ENCODE results near the gene SLC31A1. TPM values are rescaled to one million over a fixed set of nuclear protein-coding genes. Genes with fewer than 3 reads are reported as not detected.

Gene SLC31A1
- total and polyA plus RNA-seq, 2 of the 13 experiments (the other 11 are each of a cell fraction or from before 2014, with no cell fraction given), result 62.9 to 70.0 TPM

GRCh38 chr9:113221003-113221799 lies at the start of gene SLC31A1, which contains the start of gene FKBP15 (continued):
- no peak for TF ChIP-seq NFRKB (IDR thresholded peaks at IDR 0.05)
- no peak for TF ChIP-seq ZNF530 (CRISPR knock-in tag; IDR thresholded peaks at IDR 0.05; ENCODE audit: low read depth)
- TF ChIP-seq, protein P1, sequence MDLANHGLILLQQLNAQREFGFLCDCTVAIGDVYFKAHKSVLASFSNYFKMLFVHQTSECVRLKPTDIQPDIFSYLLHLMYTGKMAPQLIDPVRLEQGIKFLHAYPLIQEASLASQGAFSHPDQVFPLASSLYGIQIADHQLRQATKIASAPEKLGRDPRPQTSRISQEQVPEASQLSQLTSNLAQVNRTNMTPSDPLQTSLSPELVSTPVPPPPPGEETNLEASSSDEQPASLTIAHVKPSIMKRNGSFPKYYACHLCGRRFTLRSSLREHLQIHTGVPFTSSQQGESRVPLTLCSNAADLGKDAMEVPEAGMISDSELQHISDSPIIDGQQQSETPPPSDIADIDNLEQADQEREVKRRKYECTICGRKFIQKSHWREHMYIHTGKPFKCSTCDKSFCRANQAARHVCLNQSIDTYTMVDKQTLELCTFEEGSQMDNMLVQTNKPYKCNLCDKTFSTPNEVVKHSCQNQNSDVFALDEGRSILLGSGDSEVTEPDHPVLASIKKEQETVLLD (CRISPR knock-in tag; IDR thresholded peaks at IDR 0.05; ENCODE audit: low read depth), result peak; percentile 95
- TF ChIP-seq, protein P2, sequence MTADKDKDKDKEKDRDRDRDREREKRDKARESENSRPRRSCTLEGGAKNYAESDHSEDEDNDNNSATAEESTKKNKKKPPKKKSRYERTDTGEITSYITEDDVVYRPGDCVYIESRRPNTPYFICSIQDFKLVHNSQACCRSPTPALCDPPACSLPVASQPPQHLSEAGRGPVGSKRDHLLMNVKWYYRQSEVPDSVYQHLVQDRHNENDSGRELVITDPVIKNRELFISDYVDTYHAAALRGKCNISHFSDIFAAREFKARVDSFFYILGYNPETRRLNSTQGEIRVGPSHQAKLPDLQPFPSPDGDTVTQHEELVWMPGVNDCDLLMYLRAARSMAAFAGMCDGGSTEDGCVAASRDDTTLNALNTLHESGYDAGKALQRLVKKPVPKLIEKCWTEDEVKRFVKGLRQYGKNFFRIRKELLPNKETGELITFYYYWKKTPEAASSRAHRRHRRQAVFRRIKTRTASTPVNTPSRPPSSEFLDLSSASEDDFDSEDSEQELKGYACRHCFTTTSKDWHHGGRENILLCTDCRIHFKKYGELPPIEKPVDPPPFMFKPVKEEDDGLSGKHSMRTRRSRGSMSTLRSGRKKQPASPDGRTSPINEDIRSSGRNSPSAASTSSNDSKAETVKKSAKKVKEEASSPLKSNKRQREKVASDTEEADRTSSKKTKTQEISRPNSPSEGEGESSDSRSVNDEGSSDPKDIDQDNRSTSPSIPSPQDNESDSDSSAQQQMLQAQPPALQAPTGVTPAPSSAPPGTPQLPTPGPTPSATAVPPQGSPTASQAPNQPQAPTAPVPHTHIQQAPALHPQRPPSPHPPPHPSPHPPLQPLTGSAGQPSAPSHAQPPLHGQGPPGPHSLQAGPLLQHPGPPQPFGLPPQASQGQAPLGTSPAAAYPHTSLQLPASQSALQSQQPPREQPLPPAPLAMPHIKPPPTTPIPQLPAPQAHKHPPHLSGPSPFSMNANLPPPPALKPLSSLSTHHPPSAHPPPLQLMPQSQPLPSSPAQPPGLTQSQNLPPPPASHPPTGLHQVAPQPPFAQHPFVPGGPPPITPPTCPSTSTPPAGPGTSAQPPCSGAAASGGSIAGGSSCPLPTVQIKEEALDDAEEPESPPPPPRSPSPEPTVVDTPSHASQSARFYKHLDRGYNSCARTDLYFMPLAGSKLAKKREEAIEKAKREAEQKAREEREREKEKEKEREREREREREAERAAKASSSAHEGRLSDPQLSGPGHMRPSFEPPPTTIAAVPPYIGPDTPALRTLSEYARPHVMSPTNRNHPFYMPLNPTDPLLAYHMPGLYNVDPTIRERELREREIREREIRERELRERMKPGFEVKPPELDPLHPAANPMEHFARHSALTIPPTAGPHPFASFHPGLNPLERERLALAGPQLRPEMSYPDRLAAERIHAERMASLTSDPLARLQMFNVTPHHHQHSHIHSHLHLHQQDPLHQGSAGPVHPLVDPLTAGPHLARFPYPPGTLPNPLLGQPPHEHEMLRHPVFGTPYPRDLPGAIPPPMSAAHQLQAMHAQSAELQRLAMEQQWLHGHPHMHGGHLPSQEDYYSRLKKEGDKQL (CRISPR knock-in tag; IDR thresholded peaks at IDR 0.05; ENCODE audit: low read depth), result no peak
- TF ChIP-seq CC2D1A (CRISPR knock-in tag; IDR thresholded peaks at IDR 0.05), result no peak
- no peak for TF ChIP-seq ZNF24 (IDR thresholded peaks at IDR 0.05)
- no peak for TF ChIP-seq ZNF788 (CRISPR knock-in tag; IDR thresholded peaks at IDR 0.05; ENCODE audit: borderline replicate concordance)
- no peak for TF ChIP-seq ZNF652 (CRISPR knock-in tag; IDR thresholded peaks at IDR 0.05; ENCODE audit: borderline replicate concordance, low read depth)
- TF ChIP-seq ZNF775 (CRISPR knock-in tag; IDR thresholded peaks at IDR 0.05; ENCODE audit: borderline replicate concordance), result no peak; the same call in 1 of the 2 replicates
- TF ChIP-seq KDM1A (CRISPR knock-in tag; IDR thresholded peaks at IDR 0.05), result no peak
- no peak for TF ChIP-seq ZNF124 (CRISPR knock-in tag; IDR thresholded peaks at IDR 0.05)
- no peak for TF ChIP-seq ARNTL (CRISPR knock-in tag; IDR thresholded peaks at IDR 0.05)
- TF ChIP-seq HOMEZ (CRISPR knock-in tag; IDR thresholded peaks at IDR 0.05; ENCODE audit: low read depth), result peak; percentile 28; the same call in 1 of the 2 replicates
- TF ChIP-seq DZIP1 (CRISPR knock-in tag; IDR thresholded peaks at IDR 0.05), result peak; percentile 69; the same call in 1 of the 2 replicates
- no peak for TF ChIP-seq RAD51 (IDR thresholded peaks at IDR 0.05; ENCODE audit: borderline replicate concordance)
- no peak for TF ChIP-seq HDAC6 (IDR thresholded peaks at IDR 0.05; ENCODE audit: low read depth, low read length)
- no peak for TF ChIP-seq SETDB1 (CRISPR knock-in tag; IDR thresholded peaks at IDR 0.05; ENCODE audit: borderline replicate concordance)
- TF ChIP-seq CEBPB (IDR thresholded peaks at IDR 0.05; ENCODE audit: borderline replicate concordance, low read depth, low read length), result no peak
- peak; percentile 33; the same call in 1 of the 2 replicates for TF ChIP-seq DR1 (CRISPR knock-in tag; IDR thresholded peaks at IDR 0.05)

Measured in HepG2 (cell line).